Body of pancreas (tissue), 4 donors: ENCODE measurements around the gene WRAP73. TPM values are rescaled to one million over a fixed set of nuclear protein-coding genes. Genes with fewer than 3 reads are reported as not detected.

Experiments
- ATAC-seq: fragments of 150-250 bp; one replicate; pipeline ENCODE4 v1.9.1; 2016
- DNase-seq, 4 donors: peaks; one replicate each; pipeline ENCODE4 v3.0.0-alpha.2; 2019
- H3K27ac ChIP-seq, 4 donors: fragments of 200-600 bp; sonication (generic); 1 replicate in 3 of 4; 2 replicates in 1 of 4; pipeline versions ENCODE4 v1.5.1 to v1.6.1; 2016 to 2019; ENCODE audit warnings: mild to moderate bottlenecking in 1 of 4, mixed read lengths in 1 of 4, moderate library complexity in 1 of 4
- H3K27me3 ChIP-seq, 2 donors: fragments of 200-600 bp; sonication (generic); one replicate each; pipeline ENCODE4 v1.6.0; 2016; ENCODE audit warnings: mild to moderate bottlenecking in 1 of 2
- H3K36me3 ChIP-seq, 2 donors: fragments of 200-600 bp; sonication (generic); replicated peaks in 1 of 2; 2 replicates each; pipeline ENCODE4 v1.5.1; 2016; ENCODE audit warnings: low read depth in 2 of 2; ENCODE audit not compliant: insufficient read depth in 1 of 2
- H3K4me1 ChIP-seq: fragments of 200-600 bp; sonication (generic); one replicate; pipeline ENCODE4 v1.6.0; 2016
- H3K4me3 ChIP-seq, 2 donors: fragments of 200-600 bp; sonication (generic); 1 replicate in 1 of 2; 2 replicates in 1 of 2; pipeline ENCODE4 v1.5.1; 2016 to 2019
- H3K9me3 ChIP-seq, 3 donors: fragments of 200-600 bp; sonication (generic); 1 replicate in 2 of 3; 2 replicates in 1 of 3; pipeline ENCODE4 v1.5.1; 2016
- CTCF ChIP-seq, 7 experiments: fragments of 450-650 bp in 4 of 7; fragments of 200-600 bp in 3 of 7; sonication (generic) in 3 of 7; IDR thresholded peaks; one replicate each; pipeline ENCODE4 v1.5.1; 2016 to 2019; ENCODE audit warnings: antibody characterized with exemption in 7 of 7
- POLR2A ChIP-seq, 3 donors: fragments of 450-650 bp; IDR thresholded peaks; one replicate each; pipeline ENCODE4 v1.6.1; 2016; ENCODE audit warnings: antibody characterized with exemption in 3 of 3, mild to moderate bottlenecking in 2 of 3
- WGBS, 2 donors: methylation state at CpG; one replicate each; pipeline ENCODE4 v1.1.5; 2017; 5-methylcytosine and 5-hydroxymethylcytosine counted together
- intact Hi-C: fragments of 100-400 bp; cut with DNase I; formaldehyde crosslinking; loops from one replicate; pipeline ENCODE4 v1.15.1; 2023
- total RNA-seq, 2 donors: library from RNA; depleted of rRNA; stranded (reverse); fragments of >200 nt; gene quantifications; one replicate each; pipeline ENCODE4 v1.1.0, GENCODE V29; 2016

The WRAP73 gene
- total RNA-seq, 2 donors from 2014 or later: 7.8 to 35.6 TPM

- Histone ChIP-seq H3K9me3 (no peaks in the 10 kb centered on the region), H3K4me1 (peaks cover 9% of the 10 kb centered on the region), H3K27me3 (no peaks in the 10 kb centered on the region), H3K36me3 (no peaks in the 10 kb centered on the region), H3K4me3 (no peak overlapping the region), H3K27ac (no peak overlapping the region)
- intact Hi-C loops: no loop called here
- DNase-seq (no peak), ATAC-seq (no peak)
- TF ChIP-seq POLR2A (IDR thresholded peaks at IDR 0.05) (no peak), CTCF (IDR thresholded peaks at IDR 0.05) (no peak)
- WGBS, 2 donors: 77 to 78% methylated on average over 13 of the region's 13 CpGs
Observed at GRCh38 chr1:3692598-3692997, 42.7 kb upstream of the WRAP73 start.

GRCh38 chr1:3691421-3692204 is 41.7 kb upstream of the WRAP73 start:
- no peaks in the 10 kb centered on the region for H3K36me3 ChIP-seq
- H3K9me3 ChIP-seq: no peaks in the 10 kb centered on the region
- no peak for TF ChIP-seq CTCF (IDR thresholded peaks at IDR 0.05)
- no peak for TF ChIP-seq POLR2A (IDR thresholded peaks at IDR 0.05)
- WGBS, 2 donors: 82% methylated on average over 17 to 24 of the region's 24 CpGs
- H3K4me1 ChIP-seq: peaks cover 9% of the 10 kb centered on the region
- H3K27ac ChIP-seq: no peak overlapping the region
- H3K27me3 ChIP-seq: no peaks in the 10 kb centered on the region
- no peak overlapping the region for H3K4me3 ChIP-seq
- intact Hi-C loops: no loop called here
- DNase-seq (no peak), ATAC-seq (no peak)

GRCh38 chr1:3690282-3691065 is 40.6 kb upstream of the WRAP73 start:
- TF ChIP-seq CTCF (IDR thresholded peaks at IDR 0.05) (no peak), POLR2A (IDR thresholded peaks at IDR 0.05) (no peak)
- H3K4me3 ChIP-seq: no peak overlapping the region
- WGBS, 2 donors: 89 to 93% methylated on average over 25 to 46 of the region's 50 CpGs
- H3K27me3 ChIP-seq: no peaks in the 10 kb centered on the region
- intact Hi-C loops: no loop called here
- no peaks in the 10 kb centered on the region for H3K9me3 ChIP-seq
- DNase-seq (no peak), ATAC-seq (no peak)
- H3K36me3 ChIP-seq: no peaks in the 10 kb centered on the region
- no peak overlapping the region for H3K27ac ChIP-seq
- H3K4me1 ChIP-seq: peaks cover 4% of the 10 kb centered on the region

GRCh38 chr1:3689138-3689750 is 39.3 kb upstream of the WRAP73 start:
- ATAC-seq (no peak), DNase-seq (no peak)
- intact Hi-C loops: no loop called here
- 73 to 89% methylated on average over 9 to 19 of the region's 19 CpGs for WGBS, 2 donors
- no peak for TF ChIP-seq POLR2A (IDR thresholded peaks at IDR 0.05)
- TF ChIP-seq CTCF (IDR thresholded peaks at IDR 0.05): no peak
- no peak overlapping the region for H3K27ac ChIP-seq
- no peaks in the 10 kb centered on the region for H3K9me3 ChIP-seq
- no peaks in the 10 kb centered on the region for H3K4me1 ChIP-seq
- no peaks in the 10 kb centered on the region for H3K27me3 ChIP-seq
- H3K36me3 ChIP-seq: no peaks in the 10 kb centered on the region
- no peak overlapping the region for H3K4me3 ChIP-seq
